Purkinje cell (primary cell): ENCODE results near the gene GRHL1. TPM values are rescaled to one million over a fixed set of nuclear protein-coding genes. Genes with fewer than 3 reads are reported as not detected.

Experiments used
- polyA plus RNA-seq: library from polyadenylated mRNA; unstranded; fragments of >200 nt; fragmentation: Nextera tagmentation; gene quantifications from 2 replicates; pipeline ENCODE4 v1.2.1, GENCODE V29; 2014

GRHL1 gene, protein sequence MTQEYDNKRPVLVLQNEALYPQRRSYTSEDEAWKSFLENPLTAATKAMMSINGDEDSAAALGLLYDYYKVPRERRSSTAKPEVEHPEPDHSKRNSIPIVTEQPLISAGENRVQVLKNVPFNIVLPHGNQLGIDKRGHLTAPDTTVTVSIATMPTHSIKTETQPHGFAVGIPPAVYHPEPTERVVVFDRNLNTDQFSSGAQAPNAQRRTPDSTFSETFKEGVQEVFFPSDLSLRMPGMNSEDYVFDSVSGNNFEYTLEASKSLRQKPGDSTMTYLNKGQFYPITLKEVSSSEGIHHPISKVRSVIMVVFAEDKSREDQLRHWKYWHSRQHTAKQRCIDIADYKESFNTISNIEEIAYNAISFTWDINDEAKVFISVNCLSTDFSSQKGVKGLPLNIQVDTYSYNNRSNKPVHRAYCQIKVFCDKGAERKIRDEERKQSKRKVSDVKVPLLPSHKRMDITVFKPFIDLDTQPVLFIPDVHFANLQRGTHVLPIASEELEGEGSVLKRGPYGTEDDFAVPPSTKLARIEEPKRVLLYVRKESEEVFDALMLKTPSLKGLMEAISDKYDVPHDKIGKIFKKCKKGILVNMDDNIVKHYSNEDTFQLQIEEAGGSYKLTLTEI
- 0.88 and 1.6 TPM in 2 replicates for polyA plus RNA-seq

DNA sequence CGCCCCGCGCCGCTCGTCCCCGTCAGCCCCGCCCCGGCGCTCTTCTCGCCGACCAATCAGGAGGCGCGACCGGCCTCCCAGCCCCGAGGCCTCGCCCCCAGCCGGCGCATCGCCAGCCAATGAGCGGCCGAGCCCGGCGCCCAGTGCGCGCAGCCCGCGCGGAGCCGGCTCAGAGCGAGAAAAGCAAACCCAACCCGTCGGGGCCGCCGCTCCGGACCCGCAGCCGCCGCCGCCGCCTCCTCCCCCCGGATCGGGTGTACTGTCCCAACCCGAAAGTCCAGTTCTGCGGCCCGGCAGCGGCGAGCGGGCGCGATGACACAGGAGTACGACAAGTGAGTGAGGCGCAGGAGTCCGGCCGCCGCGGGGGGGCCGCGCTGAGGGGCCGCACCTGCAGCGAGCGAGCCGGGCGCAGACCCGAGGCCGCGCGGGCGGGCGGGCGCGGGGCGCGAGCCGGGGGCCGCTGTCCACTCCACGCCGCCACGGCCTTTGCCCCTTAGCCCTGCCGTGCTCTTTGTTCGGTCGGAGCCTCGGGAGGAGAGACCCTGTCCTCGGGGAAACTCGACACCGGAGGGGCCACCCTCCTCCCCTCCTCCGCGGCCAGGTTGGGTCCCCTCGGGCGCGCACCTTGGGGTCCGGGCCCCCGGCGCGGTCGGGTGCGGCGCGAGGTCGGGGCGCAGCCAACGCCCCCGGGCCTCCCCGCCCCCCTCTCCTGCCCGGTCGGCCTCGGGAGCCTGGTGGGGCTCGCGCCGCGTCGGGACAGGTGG is at the start of gene GRHL1:
Gene GRHL1 (plus strand): TSS at position 172 of the 764 bp plus-strand sequence. CDS start 141 bp downstream, at position 313.

DNA sequence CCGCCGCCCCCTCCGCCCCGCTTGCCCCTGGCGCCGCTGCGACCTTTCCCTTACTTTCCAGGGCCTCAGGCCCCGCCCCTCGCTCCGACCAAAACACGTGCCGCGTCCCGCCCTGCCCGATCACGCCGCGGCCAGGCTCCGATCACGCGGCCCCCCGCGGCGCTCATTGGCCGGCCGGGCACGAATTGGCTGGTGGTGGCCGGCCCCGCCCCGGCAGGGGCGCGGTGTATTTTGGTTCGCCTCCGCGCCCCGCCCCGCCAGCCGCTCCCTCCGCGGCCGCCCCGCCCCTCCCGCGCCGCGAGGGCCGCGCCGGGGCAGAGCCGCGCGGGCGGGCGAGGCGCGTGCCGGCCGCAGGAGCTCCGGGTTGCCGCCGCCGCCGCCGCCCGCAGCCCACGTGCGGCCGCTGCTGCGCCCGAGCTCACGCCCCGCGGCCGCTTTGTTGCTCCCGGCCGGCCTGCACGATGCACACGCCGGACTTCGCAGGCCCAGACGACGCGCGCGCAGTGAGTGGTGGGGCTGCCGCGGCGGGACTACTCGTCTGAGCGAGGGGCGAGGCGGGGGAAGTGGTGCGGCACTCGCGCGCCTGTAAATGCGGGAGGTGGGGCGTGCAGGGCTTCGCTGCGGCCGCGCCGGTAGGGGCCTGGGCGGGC is 91.9 kb downstream of the GRHL1 start, which contains the start of gene KLF11:
Gene KLF11 (plus strand): TSS at position 295 of the 650 bp plus-strand sequence. CDS start 167 bp downstream, at position 462.

Other genes starting within 250 kb of the GRHL1 start
- 15.9 and 31.0 TPM in 2 replicates for gene TAF1B, start 108.2 kb upstream of the GRHL1 start, polyA plus RNA-seq
- 0.74 and 1.1 TPM in 2 replicates for gene KLF11, start 91.9 kb downstream of the GRHL1 start, polyA plus RNA-seq
- gene CYS1, start 128.7 kb downstream of the GRHL1 start, polyA plus RNA-seq: 0.22 and 1.0 TPM in 2 replicates
- gene RRM2, start 171.0 kb downstream of the GRHL1 start, polyA plus RNA-seq: 0.07 TPM in 1 of 2 replicates, not detected in the other